ENCODE data around the gene MAP2.

The MAP2 gene

GRCh38 chr2:209383212-209383611 lies 40.6 kb upstream of the MAP2 start:
- no peak for DNase-seq

GRCh38 chr2:209387389-209387788 lies 36.5 kb upstream of the MAP2 start:
- no peak for DNase-seq
- Mint-ChIP-seq H3K27me3 (ENCODE audit: low read depth, poor library complexity) (peaks cover 5% of the 10 kb centered on the region), H3K4me1 (no peaks in the 10 kb centered on the region), H3K4me3 (no peak overlapping the region), H3K36me3 (ENCODE audit: low read depth) (no peaks in the 10 kb centered on the region), H3K9me3 (peaks cover 10% of the 10 kb centered on the region), H3K27ac (no peak overlapping the region)
- TF ChIP-seq CTCF (IDR thresholded peaks at IDR 0.05): no peak

More at GRCh38 chr2:209383212-209383611, 40.6 kb upstream of the MAP2 start:
- Mint-ChIP-seq H3K36me3 (ENCODE audit: low read depth) (no peaks in the 10 kb centered on the region), H3K9me3 (peaks cover 9% of the 10 kb centered on the region), H3K4me1 (no peaks in the 10 kb centered on the region), H3K27ac (no peak overlapping the region), H3K4me3 (no peak overlapping the region), H3K27me3 (ENCODE audit: low read depth, poor library complexity) (peaks cover 2% of the 10 kb centered on the region)
- no peak for TF ChIP-seq CTCF (IDR thresholded peaks at IDR 0.05)

GRCh38 chr2:209388446-209389037 lies 35.3 kb upstream of the MAP2 start:
- TF ChIP-seq CTCF (IDR thresholded peaks at IDR 0.05): no peak
- H3K4me1 Mint-ChIP-seq: no peaks in the 10 kb centered on the region
- no peak overlapping the region for H3K4me3 Mint-ChIP-seq
- DNase-seq: no peak
- peaks cover 2% of the 10 kb centered on the region for H3K27me3 Mint-ChIP-seq (ENCODE audit: low read depth, poor library complexity)
- no peaks in the 10 kb centered on the region for H3K36me3 Mint-ChIP-seq (ENCODE audit: low read depth)
- peak overlapping the region; percentile 92 for H3K27ac Mint-ChIP-seq
- peaks cover 10% of the 10 kb centered on the region for H3K9me3 Mint-ChIP-seq

- no peak for DNase-seq
- Mint-ChIP-seq H3K27me3 (ENCODE audit: low read depth, poor library complexity) (peaks cover 2% of the 10 kb centered on the region), H3K9me3 (peaks cover 10% of the 10 kb centered on the region), H3K36me3 (ENCODE audit: low read depth) (no peaks in the 10 kb centered on the region), H3K4me1 (no peaks in the 10 kb centered on the region), H3K4me3 (no peak overlapping the region), H3K27ac (no peak overlapping the region)
- no peak for TF ChIP-seq CTCF (IDR thresholded peaks at IDR 0.05)
These were observed 34.7 kb upstream of the MAP2 start for GRCh38 chr2:209389171-209389618.

GRCh38 chr2:209390839-209391238 lies 33.0 kb upstream of the MAP2 start:
- Mint-ChIP-seq H3K27me3 (ENCODE audit: low read depth, poor library complexity) (peaks cover 2% of the 10 kb centered on the region), H3K4me3 (no peak overlapping the region), H3K4me1 (no peaks in the 10 kb centered on the region), H3K27ac (no peak overlapping the region), H3K9me3 (peaks cover 9% of the 10 kb centered on the region), H3K36me3 (ENCODE audit: low read depth) (no peaks in the 10 kb centered on the region)
- TF ChIP-seq CTCF (IDR thresholded peaks at IDR 0.05): no peak
- no peak for DNase-seq

GRCh38 chr2:209391776-209392401 lies 32.0 kb upstream of the MAP2 start:
- no peak overlapping the region for H3K4me3 Mint-ChIP-seq
- no peak overlapping the region for H3K27ac Mint-ChIP-seq
- no peak for TF ChIP-seq CTCF (IDR thresholded peaks at IDR 0.05)
- H3K27me3 Mint-ChIP-seq (ENCODE audit: low read depth, poor library complexity): peaks cover 2% of the 10 kb centered on the region
- H3K9me3 Mint-ChIP-seq: peaks cover 6% of the 10 kb centered on the region
- H3K36me3 Mint-ChIP-seq (ENCODE audit: low read depth): no peaks in the 10 kb centered on the region
- H3K4me1 Mint-ChIP-seq: no peaks in the 10 kb centered on the region
- DNase-seq: no peak

All from nephron progenitor cell (in vitro differentiated cells).